K562 (cell line): ENCODE results near the gene MATK. TPM values are rescaled to one million over a fixed set of nuclear protein-coding genes. Genes with fewer than 3 reads are reported as not detected.

Experiments used
- CEBPB ChIP-seq: fragments of 450-650 bp; IDR thresholded peaks from 2 replicates; pipeline ENCODE4 v1.6.1; 2016; ENCODE audit warnings: missing genetic modification characterization, missing compliant biosample characterization
- ETV1 ChIP-seq: fragments of 450-650 bp; conservative IDR thresholded peaks from 2 replicates; pipeline ENCODE4 v1.6.1; 2016; ENCODE audit warnings: missing genetic modification characterization, control low read depth, low read depth, missing compliant biosample characterization
- FOXA3 ChIP-seq, 2 experiments: fragments of 450-650 bp in 1 of 2; sonication (generic) in 1 of 2; formaldehyde crosslinking; IDR thresholded peaks in 1 of 2; conservative IDR thresholded peaks in 1 of 2; 2 replicates each; pipeline versions ENCODE4 v1.4.0 to v1.8.0; 2020 to 2022; ENCODE audit warnings: mild to moderate bottlenecking in 2 of 2, missing genetic modification reagents in 1 of 2
- HDAC8 ChIP-seq: fragments of 450-650 bp; IDR thresholded peaks from 2 replicates; pipeline ENCODE4 v1.6.1; 2016; ENCODE audit warnings: mild to moderate bottlenecking, missing genetic modification characterization, moderate library complexity, missing compliant biosample characterization
- IRF2 ChIP-seq: sonication (generic); formaldehyde crosslinking; IDR thresholded peaks from 2 replicates; pipeline ENCODE4 v1.8.1; 2022; ENCODE audit warnings: mild to moderate bottlenecking, missing genetic modification reagents
- KDM2B ChIP-seq: fragments of 250-450 bp; sonication (Bioruptor Pico); IDR thresholded peaks from 2 replicates; pipeline ENCODE4 v1.8.0; 2021; ENCODE audit warnings: mild to moderate bottlenecking, moderate library complexity
- LEF1 ChIP-seq: fragments of 450-650 bp; IDR thresholded peaks from 2 replicates; pipeline ENCODE4 v1.6.1; 2016; ENCODE audit warnings: mild to moderate bottlenecking
- MEF2A ChIP-seq: IDR thresholded peaks from 2 replicates; pipeline ENCODE4 v1.6.1; 2011; ENCODE audit warnings: low read depth, mild to moderate bottlenecking, low read length, moderate library complexity; ENCODE audit not compliant: control insufficient read depth
- MEF2D ChIP-seq: conservative IDR thresholded peaks from 2 replicates; pipeline ENCODE4 v1.6.1; 2016; ENCODE audit warnings: low read depth, missing genetic modification characterization, missing compliant biosample characterization
- NFXL1 ChIP-seq: fragments of 450-650 bp; formaldehyde crosslinking; IDR thresholded peaks from 2 replicates; pipeline ENCODE4 v1.4.0; 2021; ENCODE audit warnings: mild to moderate bottlenecking
- SAFB2 ChIP-seq: fragments of 200-400 bp; formaldehyde crosslinking; IDR thresholded peaks from 2 replicates; pipeline ENCODE4 v1.6.1; 2018; ENCODE audit warnings: borderline replicate concordance, low read length, low read depth, moderate library complexity; ENCODE audit not compliant: severe bottlenecking
- STAT5B ChIP-seq: fragments of 250-450 bp; sonication (Bioruptor Pico); IDR thresholded peaks from 2 replicates; pipeline ENCODE4 v1.8.0; 2021; ENCODE audit warnings: mild to moderate bottlenecking, inconsistent platforms
- polyA plus RNA-seq, 8 experiments: library from polyadenylated mRNA; depleted of rRNA in 4 of 8; stranded (reverse) in 5 of 8; unstranded in 3 of 8; fragments of >200 nt; fragmentation: Nextera tagmentation in 2 of 8; fragmentation: Illumina TruSeq in 1 of 8; extraction: Ambion mirVana in 2 of 8; extraction: Trizol in 1 of 8; gene quantifications; 2 replicates each; pipeline versions ENCODE4 v1.2.1 to v1.2.3, GENCODE V29; 2011 to 2014; ENCODE audit warnings: inconsistent platforms in 1 of 8, missing spikeins in 1 of 8
- total RNA-seq, 7 experiments: library from RNA; depleted of rRNA in 6 of 7; stranded (reverse); fragments of >200 nt in 6 of 7; fragmentation: Illumina TruSeq in 2 of 7; extraction: Trizol in 2 of 7; gene quantifications; 2 replicates each; pipeline versions ENCODE4 v1.2.1 to v1.2.3, GENCODE V29; 2011 to 2021; ENCODE audit warnings: low replicate concordance in 1 of 7
- TF ChIP-seq, protein P1 (sequence below): sonication (generic); formaldehyde crosslinking; IDR thresholded peaks from 2 replicates; pipeline ENCODE4 v1.8.1; 2023; ENCODE audit warnings: mild to moderate bottlenecking, missing genetic modification reagents
- TF ChIP-seq, protein P2 (sequence below): fragments of 450-650 bp; IDR thresholded peaks from 2 replicates; pipeline ENCODE4 v1.6.1; 2016; ENCODE audit warnings: low read depth, mild to moderate bottlenecking, moderate library complexity
- TF ChIP-seq, protein P3 (sequence below), 2 experiments: IDR thresholded peaks; 2 replicates each; pipeline ENCODE4 v1.6.1; 2011; ENCODE audit warnings: borderline replicate concordance in 1 of 2, control low read depth in 1 of 2, low read depth in 1 of 2, low read length in 1 of 2, mild to moderate bottlenecking in 1 of 2, mixed read lengths in 1 of 2, moderate library complexity in 1 of 2; ENCODE audit not compliant: insufficient read depth in 1 of 2, insufficient read length in 1 of 2, poor library complexity in 1 of 2, severe bottlenecking in 1 of 2; ENCODE audit errors: extremely low read depth in 1 of 2
- TF ChIP-seq, protein P4 (sequence below), 3 experiments: fragments of 200-800 bp in 1 of 3; sonication (Bioruptor generic) in 1 of 3; sonication (generic) in 1 of 3; formaldehyde crosslinking in 1 of 3; IDR thresholded peaks; 2 replicates each; pipeline versions ENCODE4 v1.6.1 to v1.8.0; 2016 to 2022; ENCODE audit warnings: mild to moderate bottlenecking in 2 of 3, missing compliant biosample characterization in 2 of 3, missing genetic modification characterization in 2 of 3, missing genetic modification reagents in 1 of 3
- TF ChIP-seq, protein P5 (sequence below): fragments of 150-350 bp; IDR thresholded peaks from 2 replicates; pipeline ENCODE4 v1.6.1; 2014; ENCODE audit warnings: low read depth, mild to moderate bottlenecking, low read length, borderline replicate concordance

Gene MATK
- total and polyA plus RNA-seq, 9 of the 15 experiments (the other 6 are each of a cell fraction or from before 2014, with no cell fraction given), result 0.08 to 41.5 (median 21.4) TPM

DNA sequence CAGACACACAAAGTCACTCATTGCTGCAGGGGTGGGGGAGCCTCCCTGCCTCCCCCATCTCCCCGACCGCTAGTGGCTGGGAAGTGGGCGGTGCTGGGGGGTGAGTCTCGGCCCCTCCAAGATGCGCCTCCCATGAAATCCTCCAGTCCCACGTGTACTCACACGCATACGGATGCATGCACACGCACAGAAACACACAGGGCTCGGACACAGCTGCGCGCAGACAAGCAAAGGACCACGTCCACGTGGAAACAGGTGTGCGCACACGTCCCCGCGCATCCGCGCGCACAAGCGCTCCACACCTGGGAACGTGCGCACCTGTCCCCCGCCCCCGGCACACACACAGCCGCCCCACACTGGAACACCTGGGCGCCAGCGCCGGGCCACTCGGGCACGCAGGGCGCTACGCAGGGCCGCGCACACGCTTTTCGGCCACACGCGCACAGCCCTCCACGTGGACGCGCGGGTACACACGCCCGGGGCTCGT, 687 bp downstream of the MATK start (continued):
- 0 out of 2 replicates have a peak, but pooled peaks have one; percentile 50 for TF ChIP-seq KDM2B (CRISPR knock-in tag)
- TF ChIP-seq HDAC8 (tag), result no peak
- TF ChIP-seq LEF1, result no peak
- TF ChIP-seq NFXL1 (CRISPR knock-in tag), result no peak
- TF ChIP-seq SAFB2, result no peak
- no peak for TF ChIP-seq CEBPB
- TF ChIP-seq, protein P1, sequence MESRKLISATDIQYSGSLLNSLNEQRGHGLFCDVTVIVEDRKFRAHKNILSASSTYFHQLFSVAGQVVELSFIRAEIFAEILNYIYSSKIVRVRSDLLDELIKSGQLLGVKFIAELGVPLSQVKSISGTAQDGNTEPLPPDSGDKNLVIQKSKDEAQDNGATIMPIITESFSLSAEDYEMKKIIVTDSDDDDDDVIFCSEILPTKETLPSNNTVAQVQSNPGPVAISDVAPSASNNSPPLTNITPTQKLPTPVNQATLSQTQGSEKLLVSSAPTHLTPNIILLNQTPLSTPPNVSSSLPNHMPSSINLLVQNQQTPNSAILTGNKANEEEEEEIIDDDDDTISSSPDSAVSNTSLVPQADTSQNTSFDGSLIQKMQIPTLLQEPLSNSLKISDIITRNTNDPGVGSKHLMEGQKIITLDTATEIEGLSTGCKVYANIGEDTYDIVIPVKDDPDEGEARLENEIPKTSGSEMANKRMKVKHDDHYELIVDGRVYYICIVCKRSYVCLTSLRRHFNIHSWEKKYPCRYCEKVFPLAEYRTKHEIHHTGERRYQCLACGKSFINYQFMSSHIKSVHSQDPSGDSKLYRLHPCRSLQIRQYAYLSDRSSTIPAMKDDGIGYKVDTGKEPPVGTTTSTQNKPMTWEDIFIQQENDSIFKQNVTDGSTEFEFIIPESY (CRISPR knock-in tag), result no peak
- TF ChIP-seq, protein P2, sequence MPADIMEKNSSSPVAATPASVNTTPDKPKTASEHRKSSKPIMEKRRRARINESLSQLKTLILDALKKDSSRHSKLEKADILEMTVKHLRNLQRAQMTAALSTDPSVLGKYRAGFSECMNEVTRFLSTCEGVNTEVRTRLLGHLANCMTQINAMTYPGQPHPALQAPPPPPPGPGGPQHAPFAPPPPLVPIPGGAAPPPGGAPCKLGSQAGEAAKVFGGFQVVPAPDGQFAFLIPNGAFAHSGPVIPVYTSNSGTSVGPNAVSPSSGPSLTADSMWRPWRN, result no peak
- TF ChIP-seq, protein P3, sequence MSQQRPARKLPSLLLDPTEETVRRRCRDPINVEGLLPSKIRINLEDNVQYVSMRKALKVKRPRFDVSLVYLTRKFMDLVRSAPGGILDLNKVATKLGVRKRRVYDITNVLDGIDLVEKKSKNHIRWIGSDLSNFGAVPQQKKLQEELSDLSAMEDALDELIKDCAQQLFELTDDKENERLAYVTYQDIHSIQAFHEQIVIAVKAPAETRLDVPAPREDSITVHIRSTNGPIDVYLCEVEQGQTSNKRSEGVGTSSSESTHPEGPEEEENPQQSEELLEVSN (IDR thresholded peaks at IDR 0.05; ENCODE audit: borderline replicate concordance in 1 of 2, extremely low read depth in 1 of 2, insufficient read depth in 1 of 2, insufficient read length in 1 of 2, low read depth in 1 of 2, low read length in 1 of 2, poor library complexity in 1 of 2, severe bottlenecking in 1 of 2), result no peak
- TF ChIP-seq MEF2D (tag), result no peak
- TF ChIP-seq MEF2A, result no peak
- TF ChIP-seq STAT5B (CRISPR knock-in tag), result no peak
- TF ChIP-seq, protein P4, sequence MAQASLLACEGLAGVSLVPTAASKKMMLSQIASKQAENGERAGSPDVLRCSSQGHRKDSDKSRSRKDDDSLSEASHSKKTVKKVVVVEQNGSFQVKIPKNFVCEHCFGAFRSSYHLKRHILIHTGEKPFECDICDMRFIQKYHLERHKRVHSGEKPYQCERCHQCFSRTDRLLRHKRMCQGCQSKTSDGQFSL (CRISPR knock-in tag; IDR thresholded peaks at IDR 0.05), result peak; percentile 96
- TF ChIP-seq, protein P4 (tag; IDR thresholded peaks at IDR 0.05), result no peak
- no peak for TF ChIP-seq ETV1
- TF ChIP-seq, protein P5, sequence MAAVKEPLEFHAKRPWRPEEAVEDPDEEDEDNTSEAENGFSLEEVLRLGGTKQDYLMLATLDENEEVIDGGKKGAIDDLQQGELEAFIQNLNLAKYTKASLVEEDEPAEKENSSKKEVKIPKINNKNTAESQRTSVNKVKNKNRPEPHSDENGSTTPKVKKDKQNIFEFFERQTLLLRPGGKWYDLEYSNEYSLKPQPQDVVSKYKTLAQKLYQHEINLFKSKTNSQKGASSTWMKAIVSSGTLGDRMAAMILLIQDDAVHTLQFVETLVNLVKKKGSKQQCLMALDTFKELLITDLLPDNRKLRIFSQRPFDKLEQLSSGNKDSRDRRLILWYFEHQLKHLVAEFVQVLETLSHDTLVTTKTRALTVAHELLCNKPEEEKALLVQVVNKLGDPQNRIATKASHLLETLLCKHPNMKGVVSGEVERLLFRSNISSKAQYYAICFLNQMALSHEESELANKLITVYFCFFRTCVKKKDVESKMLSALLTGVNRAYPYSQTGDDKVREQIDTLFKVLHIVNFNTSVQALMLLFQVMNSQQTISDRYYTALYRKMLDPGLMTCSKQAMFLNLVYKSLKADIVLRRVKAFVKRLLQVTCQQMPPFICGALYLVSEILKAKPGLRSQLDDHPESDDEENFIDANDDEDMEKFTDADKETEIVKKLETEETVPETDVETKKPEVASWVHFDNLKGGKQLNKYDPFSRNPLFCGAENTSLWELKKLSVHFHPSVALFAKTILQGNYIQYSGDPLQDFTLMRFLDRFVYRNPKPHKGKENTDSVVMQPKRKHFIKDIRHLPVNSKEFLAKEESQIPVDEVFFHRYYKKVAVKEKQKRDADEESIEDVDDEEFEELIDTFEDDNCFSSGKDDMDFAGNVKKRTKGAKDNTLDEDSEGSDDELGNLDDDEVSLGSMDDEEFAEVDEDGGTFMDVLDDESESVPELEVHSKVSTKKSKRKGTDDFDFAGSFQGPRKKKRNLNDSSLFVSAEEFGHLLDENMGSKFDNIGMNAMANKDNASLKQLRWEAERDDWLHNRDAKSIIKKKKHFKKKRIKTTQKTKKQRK, result no peak
- no peak for TF ChIP-seq FOXA3 (CRISPR knock-in tag; conservative IDR thresholded peaks at IDR 0.05 in 1 of 2, IDR thresholded peaks at IDR 0.05 in 1 of 2)
- no peak for TF ChIP-seq IRF2 (CRISPR knock-in tag)
